GM19035 (cell line): ENCODE results near the gene DGKG.

Experiments used
- ATAC-seq: cut with Tn5 transposase; IDR thresholded peaks from one replicate; pipeline ENCODE4 v1.9.1; 2021; ENCODE audit not compliant: unreplicated experiment

DGKG gene

DNA sequence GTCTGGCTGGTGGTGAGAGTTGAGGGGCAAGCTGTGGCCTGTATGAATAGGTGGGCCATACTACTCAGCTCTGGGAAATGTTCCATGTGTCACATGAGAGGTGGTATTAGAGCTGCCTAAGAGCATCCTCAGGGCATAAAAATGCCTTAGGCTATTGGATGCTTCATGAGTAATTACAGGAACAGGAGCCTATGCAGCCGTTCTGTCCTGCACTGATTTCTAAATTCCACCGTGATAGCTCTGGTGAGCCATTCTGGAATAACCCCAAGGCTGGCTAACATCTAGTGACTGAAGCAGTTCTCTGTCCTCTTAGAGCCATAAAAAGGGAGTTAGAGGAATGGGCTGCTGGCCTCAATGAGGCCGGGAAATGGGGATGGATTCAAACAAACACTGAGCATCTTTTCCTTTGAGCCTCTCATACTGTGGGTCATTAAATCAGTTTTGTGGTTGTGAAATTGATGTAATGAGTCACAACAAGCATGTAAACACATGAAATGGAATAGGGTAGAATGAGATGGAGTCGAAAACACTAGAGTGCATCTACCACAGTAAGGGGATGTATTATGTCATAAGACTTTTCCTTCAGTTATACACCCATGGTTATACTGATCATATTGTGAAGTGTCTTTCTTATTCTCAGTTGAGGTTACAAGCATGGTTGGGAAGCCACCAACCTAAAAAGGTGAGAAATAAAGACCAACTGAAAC is 41.0 kb downstream of the DGKG start:
- ATAC-seq: no peak

DNA sequence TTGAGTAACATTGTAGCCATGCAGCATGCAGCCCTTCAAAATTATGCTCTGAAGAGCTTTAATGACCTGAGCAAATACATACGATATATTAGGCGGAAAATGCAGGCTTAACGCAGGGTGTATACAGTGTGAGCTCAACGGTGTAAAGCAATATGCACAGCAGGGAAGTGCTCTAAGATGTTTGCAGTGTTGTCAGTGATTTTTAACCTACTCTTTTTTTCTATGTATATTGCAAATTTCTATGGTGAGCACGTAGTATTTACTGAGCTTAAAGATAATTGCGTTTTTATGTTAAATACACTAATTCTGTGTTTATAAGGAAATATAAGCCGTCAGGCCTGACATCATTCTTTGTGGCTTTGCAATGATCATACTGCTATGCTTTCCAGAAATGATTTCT is 42.1 kb downstream of the DGKG start:
- ATAC-seq: no peak

DNA sequence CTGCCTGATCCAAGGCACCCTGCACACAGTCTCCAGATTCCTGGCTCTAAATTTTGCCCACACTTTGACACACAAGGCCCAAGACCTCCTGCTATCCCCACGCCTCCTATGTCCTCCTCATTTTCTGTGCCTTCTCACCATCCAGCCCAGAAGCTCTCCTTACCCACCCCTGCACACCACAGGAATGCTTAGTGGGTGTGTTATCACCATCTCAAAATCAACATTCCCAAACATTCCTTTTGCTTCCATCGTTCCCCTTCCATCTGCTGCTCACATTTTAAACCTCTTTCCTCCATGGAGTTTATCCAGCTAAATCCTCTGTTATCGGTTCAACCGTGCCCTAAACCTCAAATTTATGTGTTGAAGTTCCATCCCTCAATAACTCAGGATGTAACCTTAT is 43.9 kb downstream of the DGKG start:
- no peak for ATAC-seq

DNA sequence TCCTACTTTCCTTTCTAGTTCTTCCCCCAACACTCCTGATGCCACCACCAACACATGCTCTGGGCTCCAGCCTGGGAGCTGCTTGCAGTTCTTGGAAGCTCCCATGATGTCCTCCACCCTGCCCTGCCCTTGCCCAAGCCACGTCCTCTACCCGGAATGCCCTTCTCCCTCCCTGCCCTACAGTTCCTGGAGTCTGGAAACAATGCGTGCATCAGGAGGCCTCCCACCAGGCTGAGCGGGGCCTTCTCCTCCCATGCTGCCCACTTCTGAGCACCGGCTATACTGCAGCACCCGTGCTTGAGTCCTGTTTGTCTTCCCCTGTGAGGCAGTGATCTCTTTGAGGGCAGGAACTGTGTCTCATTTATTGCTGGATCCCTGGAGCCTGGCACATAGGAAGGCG is 44.6 kb downstream of the DGKG start:
- no peak for ATAC-seq

DNA sequence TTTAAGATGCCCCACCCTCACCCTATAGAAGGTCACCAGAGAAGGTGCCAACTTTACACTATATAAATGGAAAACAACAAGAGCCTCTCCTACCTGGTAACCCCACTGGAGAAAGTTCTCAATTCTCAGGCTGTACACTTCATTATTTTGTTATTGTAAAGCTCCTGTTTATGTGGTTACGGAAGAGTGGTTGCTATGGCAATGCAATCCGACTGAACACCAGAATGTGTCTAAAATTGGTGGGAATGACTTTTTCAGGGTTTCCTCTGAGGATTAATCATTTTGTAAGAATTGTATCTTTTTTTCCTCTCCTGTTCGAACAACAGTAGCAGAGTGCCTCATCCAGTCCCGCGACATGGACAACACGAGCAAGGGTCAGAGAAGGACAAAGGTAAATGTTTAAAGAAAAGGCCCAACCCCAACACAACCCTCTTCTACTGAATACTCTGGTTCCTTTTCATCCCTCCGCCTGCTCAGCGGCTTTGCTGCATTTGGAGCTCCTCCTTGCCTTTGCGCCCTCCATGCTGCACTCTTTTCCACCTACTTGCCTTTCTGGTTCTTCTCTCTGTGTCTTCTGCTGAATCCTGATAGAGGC is 45.3 kb downstream of the DGKG start:
- no peak for ATAC-seq

DNA sequence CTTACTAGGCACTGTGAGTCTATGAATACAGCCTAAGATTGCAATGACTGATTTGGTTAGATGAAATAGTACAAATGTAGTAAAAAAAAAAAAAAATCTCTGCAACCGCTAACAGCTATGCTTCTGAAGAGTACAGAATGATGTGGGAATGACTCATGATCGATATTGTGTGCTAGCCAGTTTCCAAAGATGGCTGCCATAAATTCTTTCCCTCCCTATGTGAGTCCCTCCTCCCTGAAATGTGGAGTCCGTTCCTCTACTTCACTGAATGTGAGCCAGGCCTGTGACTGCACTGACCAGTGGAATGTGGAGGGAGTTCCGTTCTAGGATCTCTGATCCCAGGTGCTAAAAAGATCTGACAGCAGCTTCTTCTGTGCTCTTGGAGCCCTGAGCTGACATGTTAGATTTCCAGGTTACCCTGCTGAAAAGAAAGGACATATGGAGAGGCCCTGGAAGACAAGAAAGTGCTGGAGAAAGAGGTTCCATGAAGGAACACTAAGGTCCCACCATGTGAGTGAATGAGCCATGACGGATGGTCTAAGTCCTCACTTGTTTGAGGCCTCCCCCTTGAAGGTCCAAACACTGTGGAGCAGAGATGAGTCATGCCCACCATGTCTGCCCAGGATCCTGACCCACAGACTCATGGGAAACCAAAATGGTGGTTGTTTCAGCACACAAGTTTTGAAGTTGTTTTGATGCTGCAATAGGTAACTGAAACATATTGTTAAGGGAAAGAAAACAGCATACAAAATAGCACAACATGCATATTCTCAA is 46.3 kb downstream of the DGKG start:
- no peak for ATAC-seq

DNA sequence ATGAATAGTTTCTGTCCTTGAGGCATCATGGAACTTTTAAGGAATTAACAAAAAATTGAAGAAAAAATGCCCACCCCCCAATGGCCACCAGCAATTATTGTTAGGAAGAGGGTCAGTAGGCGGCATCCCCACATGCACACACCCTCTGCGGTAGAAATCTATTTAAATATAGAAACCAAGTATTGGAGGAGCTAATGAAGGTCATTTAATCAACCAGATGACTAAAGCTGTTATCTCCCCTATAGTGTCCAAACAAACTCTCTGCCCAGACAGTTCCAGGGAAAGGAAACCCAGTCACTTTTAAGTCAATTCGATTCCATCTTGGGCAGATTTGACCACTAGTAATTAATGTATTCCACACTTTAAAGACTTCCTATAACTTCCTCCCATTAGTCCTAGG is 47.1 kb downstream of the DGKG start:
- no peak for ATAC-seq

DNA sequence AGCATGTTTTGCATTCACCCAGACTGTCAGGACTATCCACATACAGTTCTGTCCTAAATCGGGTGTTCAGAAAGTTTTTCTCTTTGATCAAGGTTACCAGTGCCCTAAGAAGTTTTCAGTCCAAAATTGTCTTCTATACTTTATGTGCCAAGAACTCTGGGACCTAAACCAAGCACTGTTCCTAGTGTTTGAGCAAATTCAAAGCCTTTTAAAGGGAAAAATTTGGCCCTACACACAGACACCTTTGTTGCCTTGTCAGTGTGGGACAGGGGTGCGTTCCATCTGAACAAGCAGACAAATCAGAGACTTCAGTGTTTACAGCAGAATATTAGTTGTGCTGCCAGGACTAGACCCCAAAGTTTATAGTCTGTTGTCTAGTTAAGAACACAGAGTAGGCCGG is 50.6 kb downstream of the DGKG start:
- ATAC-seq: no peak

DNA sequence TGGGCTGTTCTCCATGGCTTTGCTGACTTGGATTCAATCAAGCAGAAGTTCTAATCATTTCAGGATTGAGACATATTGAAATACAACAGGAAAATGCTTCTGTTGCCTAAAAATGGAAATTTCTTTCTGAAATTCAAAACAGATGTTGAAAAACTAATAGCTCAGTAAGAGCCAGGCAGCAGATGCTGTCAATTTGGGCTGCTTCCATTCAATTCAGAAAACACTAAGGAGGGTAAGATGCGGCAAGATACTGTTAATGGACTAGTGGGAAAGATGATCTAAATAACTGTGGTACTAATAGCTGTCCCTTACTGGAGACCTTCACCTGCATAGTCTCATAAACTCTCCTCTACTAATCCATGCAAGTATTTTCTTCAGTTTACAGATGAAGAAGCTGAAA is 53.5 kb downstream of the DGKG start:
- ATAC-seq: no peak

DNA sequence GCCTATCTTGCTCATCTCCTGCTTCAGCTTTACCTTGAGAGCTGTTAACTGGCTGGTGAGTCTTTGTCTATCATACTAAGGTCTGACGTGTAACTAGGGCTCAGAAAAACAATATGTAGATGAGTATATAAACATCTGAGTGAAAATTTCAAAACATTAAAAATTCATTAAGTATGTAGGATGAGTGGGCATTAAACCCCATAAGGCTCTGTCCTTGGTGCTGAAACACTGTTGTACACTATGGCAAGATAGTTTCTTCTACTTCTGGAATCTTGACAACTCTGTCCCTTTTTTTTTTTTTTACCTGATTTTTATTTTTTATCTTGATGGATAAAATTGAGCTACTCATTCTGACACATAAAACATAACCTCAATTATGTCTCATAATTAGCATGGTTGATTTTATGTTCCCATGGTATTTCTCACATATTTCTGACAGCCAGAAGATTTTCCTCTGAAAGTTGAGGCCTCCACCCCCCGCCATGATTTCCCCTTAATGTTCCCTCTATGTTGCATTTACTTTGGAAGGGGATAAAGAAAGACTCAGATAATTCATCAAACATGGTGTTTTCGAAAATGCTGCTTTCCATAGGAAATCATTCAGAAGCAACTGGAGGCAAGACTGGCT is 54.3 kb downstream of the DGKG start:
- ATAC-seq: no peak

DNA sequence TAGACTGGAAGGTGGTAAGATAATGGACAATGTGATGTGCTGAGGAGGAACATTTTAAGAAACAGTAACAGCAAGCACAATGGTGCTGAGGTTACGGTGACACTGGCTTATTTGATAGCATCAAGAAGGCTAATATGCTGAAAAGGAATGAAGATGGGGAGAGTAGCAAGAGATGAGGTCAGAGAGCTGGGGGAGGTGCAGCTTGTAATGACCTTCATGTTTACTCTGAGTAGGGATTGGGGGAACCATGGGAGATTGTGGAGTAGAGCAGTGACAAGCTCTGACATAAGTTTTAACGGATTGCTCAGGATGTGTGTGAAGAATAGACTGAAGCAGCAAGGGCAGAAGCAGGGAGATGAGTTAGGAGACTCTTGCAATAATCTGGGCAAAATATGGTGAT is 56.7 kb downstream of the DGKG start:
- ATAC-seq: no peak

DNA sequence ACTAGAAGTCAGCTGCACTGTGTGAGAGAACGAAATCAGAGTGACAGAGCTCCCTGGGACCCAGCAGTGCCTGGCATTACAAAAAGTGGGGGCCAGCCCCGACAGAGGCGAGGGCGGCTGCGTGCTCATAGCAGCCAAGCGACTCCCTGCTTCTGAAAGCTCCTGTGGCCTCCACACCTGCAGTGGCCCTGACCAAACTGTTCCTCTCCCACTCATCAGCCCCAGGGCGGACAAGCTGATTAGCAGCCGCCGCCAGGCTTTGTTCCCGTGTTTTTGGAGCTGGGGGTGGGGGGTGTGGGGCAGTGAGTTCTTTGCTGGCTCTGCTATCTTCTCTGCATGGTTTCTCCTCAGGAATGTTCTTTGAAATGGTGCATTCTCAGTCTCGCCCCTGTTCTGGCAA is 58.1 kb downstream of the DGKG start:
- ATAC-seq: no peak

DNA sequence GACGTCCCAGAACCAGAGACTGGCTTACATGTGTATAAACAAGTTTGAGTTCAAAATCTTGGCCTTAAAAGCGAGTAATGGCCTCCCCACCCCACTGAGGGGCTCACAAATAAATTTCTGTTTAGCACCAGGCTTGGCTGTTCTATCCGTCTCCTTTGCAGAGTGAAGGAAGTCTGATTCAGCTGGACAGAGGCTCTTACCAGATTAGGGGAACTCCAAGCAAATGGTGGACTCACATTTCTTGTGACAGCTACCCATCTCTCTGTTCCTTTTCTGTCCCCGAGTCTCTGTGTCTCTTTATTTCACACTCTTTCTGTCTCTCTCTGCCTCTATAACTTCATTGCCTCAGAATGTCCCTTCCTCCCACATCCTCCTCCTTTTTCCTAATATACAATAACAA is 62.7 kb downstream of the DGKG start:
- no peak for ATAC-seq

DNA sequence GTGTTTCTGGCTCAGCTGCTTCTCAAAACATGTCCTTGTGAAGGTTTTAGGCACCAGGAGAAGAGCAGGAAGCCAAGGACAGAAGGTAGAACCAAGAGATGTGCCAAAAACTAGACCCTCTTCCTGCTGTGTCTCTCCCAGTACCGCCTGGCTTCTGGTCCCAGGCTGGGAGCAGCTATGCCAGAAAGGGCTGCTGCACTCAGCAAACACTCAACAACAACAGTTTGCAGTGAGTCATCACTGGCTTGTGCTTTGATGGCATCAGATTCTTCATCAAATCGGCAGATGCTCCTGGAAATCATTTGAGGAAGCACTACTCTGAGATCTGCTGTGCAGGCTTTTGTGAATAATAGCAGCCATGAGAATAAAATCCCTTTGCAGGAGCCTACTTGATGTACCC is 63.2 kb downstream of the DGKG start:
- ATAC-seq: no peak

DNA sequence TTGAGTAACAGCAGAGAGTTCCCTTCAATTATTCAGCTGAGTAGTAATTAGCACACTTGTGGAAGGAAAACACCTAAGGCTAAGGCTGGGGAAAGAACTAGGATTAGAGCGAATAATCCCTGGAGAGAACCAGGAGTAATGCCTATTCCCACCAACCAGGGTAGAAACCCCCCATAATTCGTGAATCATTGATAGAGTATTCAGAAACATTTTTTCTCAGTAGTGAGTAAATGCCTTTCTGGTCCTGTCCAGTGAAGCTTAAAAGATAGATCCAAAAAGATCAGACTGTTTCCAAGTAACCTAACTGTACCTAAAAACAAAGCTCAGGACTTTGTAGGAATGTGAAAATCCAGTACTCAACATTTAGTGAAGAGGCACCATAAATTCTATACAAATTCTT is 71.2 kb downstream of the DGKG start:
- ATAC-seq: no peak

DNA sequence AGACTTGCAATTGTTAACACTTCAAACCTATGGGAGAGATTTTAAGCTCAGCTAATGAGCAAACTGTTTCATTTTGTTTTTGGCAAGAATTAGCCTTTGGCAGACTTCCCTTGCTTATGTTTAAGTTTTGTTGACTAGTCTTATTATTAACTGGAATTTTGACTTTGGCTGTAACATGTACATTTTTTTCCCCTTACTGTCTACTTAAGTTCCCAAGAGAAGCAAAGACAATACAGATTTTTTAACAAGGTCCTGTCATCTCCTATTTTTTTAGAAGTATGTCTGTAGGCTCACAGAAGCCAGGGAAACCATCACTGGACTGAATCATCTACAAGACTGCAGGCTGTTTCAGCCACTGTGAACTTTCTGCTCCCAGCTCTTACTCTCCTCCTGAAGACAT is 74.3 kb downstream of the DGKG start:
- no peak for ATAC-seq

DNA sequence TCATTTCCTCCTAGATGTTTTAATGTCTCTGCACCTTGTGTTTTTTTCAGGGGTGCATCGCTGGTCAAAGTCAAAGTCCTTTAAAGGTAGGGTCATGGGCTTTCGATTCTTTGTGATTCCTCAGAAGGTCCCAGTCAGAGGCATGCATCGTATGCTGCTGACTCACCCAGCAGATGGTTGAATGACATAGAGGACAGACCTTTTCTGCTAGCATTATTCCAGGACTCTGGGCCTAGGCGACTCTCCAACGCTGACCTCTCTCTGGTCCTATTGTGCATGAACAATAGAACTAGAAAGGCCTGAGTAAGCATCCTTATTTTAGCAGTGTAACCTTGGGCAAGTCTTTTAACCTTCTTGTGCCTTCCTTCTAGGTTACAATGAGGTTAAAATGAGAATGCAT is 75.9 kb downstream of the DGKG start:
- no peak for ATAC-seq

DNA sequence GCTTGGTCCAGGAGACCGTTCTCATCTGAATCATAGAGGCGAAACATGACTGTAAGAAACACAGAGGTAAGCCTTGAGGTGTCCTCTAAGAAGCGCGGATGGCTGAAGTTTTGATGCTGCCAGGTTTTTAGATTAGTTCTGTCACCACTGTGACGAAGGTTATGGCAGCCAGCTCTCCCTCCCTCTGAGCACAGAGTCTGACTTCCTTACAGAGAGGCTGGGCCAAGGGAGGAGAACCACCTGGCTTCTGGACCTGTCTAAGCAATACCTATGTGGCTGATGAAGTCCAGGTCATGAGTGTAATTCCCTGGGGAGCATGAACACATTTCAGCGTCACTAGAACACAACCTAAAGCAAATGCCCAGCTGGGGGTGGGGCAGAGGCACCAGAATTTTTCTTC is 77.4 kb downstream of the DGKG start:
- ATAC-seq: no peak

DNA sequence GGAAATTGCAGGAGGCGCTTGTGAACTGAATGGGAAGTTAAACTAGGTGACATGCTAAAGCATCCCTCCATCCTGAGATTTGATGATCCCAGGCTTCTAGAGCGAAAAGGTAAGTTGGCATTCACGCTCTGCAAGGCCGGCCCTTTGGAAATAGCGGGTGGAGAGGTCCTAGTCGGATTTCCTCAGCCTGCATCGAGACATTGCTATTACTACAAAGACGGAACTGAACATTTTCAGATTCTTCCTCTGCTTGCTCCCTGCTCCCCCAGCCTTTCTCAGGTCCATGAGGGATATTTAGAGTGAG is 77.7 kb downstream of the DGKG start:
- no peak for ATAC-seq

DNA sequence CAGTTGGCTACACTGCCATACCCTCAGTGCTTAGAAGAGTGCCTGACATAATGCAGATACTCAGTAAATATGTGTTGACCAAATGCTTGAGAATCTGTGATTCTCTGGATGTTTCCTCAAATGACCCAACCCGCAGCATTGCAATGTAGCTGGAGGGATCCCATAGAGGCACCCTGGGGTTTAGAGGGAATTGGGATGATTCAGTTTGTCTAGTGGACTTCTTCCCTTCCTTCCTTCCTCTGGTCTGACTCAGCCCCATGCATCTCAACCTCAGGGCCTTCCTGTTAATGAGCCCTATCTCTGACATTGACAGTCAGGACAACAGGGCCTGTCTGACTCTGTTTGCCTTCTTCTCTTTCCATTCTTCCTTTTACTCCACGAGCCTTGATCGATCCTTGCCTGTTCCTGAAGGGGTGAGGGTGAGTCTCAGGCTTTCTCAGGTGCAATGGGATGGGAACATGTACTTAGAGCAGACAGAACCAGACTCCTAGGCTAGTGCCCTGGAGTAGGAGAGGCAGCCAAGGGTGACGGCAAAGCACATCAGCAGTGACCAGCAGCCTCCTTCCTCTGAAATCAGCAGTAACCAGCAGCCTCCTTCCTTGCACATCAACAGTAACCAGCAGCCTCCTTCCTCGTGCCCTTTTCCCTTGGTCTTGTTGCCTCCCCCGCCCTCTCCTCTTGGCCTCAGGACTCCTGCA is 78.2 kb downstream of the DGKG start:
- ATAC-seq: no peak

DNA sequence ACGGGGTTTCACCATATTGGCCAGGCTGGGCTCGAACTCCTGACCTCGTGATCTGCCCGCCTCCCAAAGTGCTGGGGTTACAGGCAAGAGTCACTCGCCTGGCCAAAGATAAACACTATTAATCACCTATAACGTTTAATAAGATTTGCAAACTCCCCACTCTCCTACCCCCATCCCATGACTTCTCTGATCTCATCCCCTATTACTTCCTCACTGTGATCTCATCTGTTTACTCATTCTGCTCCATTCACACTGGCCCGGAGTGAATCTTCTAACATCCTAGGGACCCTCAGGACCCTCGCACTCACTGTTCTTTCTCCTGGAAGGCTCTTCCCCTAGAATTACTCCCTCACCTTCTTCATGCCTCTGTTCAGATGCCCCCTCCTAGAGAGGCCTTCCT is 78.9 kb downstream of the DGKG start:
- no peak for ATAC-seq

DNA sequence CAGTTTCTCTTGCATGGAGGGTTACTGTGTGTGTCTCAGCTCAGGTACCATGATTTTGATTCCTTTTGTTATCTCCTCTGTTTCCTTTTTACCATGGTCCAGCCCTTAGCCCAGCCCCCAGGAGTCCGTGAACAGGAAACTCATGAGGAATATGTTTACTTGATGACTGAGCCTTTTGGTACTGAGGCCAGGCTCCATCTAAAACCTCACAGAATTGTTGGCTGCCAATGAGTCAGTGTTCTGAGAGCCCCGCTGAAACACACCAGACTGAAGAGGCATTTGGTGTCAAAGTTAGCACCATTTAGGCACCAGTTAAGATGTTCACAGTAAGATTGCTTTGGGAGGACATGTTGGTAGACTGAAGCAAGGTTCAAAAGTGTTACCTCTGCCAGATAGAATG is 80.9 kb downstream of the DGKG start:
- ATAC-seq: no peak
